Lower leg skin (tissue), 4 donors: ENCODE measurements around the gene CAPSL. TPM values are rescaled to one million over a fixed set of nuclear protein-coding genes. Genes with fewer than 3 reads are reported as not detected.

Experiments used
- DNase-seq, 2 donors: peaks; one replicate each; pipeline ENCODE4 v3.0.0-alpha.2; 2019; ENCODE audit warnings: low spot score in 2 of 2
- H3K4me3 ChIP-seq: fragments of 200-600 bp; sonication (generic); 2 replicates; pipeline ENCODE4 v1.5.1; 2017; ENCODE audit warnings: mild to moderate bottlenecking, low read depth; ENCODE audit not compliant: poor library complexity, severe bottlenecking
- CTCF ChIP-seq, 3 donors: fragments of 450-650 bp; IDR thresholded peaks; one replicate each; pipeline ENCODE4 v1.5.1; 2016; ENCODE audit warnings: antibody characterized with exemption in 3 of 3, mild to moderate bottlenecking in 3 of 3, moderate library complexity in 2 of 3
- POLR2A ChIP-seq, 2 donors: fragments of 450-650 bp; IDR thresholded peaks; one replicate each; pipeline ENCODE4 v1.6.1; 2016 to 2017; ENCODE audit warnings: antibody characterized with exemption in 2 of 2, mild to moderate bottlenecking in 1 of 2, moderate library complexity in 1 of 2
- WGBS, 2 donors: methylation state at CpG; one replicate each; pipeline ENCODE4 v1.1.5; 2018; 5-methylcytosine and 5-hydroxymethylcytosine counted together
- intact Hi-C: fragments of 100-400 bp; cut with DNase I; formaldehyde crosslinking; loops from one replicate; pipeline ENCODE4 v1.15.0; 2023; ENCODE audit warnings: low total_unique reads
- total RNA-seq, 4 donors: library from RNA; depleted of rRNA; stranded (reverse); fragments of >200 nt; gene quantifications; one replicate each; pipeline ENCODE4 v1.1.0, GENCODE V29; 2016

Gene CAPSL
- total RNA-seq, 4 donors from 2014 or later: not detected

GRCh38 chr5:35881758-35882157, 56.7 kb downstream of the CAPSL start:
- TF ChIP-seq CTCF (IDR thresholded peaks at IDR 0.05): no peak
- TF ChIP-seq POLR2A (IDR thresholded peaks at IDR 0.05): no peak
- no peak for DNase-seq
- intact Hi-C loops: no loop called here
- 78 to 88% methylated on average over 2 of the region's 2 CpGs for WGBS, 2 donors
- no peak overlapping the region for H3K4me3 ChIP-seq

DNA sequence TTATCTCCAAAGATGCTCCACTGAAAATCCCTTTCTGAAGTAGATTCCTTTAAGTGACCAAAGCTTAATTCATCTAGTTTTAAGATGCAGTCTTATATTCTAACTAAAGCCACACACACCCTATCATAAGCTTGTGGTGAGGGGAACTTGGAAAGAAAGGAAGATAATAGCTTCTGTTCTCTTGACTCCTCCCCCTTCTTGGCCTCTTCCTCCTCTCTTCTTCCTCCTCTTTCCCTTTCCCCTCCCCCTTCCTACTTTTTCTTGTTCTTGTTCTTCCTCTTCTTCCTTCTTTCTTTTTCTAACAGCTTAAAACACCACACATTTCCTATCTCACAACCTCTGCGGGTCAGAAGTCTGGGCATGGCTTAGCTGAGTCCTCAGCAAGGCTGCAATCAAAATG, 58.3 kb downstream of the CAPSL start:
- intact Hi-C loops: no loop called here
- WGBS, 2 donors: 81 to 88% methylated on average over 1 of the region's 1 CpG
- TF ChIP-seq POLR2A (IDR thresholded peaks at IDR 0.05) (no peak), CTCF (IDR thresholded peaks at IDR 0.05) (no peak)

DNA sequence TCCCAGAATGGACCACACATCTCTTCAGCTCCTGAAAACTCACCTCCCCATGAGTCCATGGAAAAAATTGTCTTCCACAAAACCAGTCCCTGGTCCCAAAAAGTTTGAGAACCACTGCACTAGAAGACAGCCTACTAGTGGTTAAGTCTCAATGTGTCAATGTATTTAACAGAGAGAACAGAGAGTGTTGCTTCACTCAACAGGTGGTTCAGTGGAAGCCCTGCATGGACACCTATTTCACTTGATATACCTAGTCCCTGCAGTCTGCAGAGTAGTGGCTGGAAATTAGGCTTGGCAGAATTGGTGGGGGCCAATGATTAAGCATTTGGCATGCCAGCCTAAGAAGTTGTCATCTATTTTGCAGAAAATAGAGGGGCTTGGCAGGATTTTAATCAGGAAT, 58.8 kb downstream of the CAPSL start:
- DNase-seq: no peak
- no peak overlapping the region for H3K4me3 ChIP-seq
- intact Hi-C loops: no loop called here
- TF ChIP-seq POLR2A (IDR thresholded peaks at IDR 0.05) (no peak), CTCF (IDR thresholded peaks at IDR 0.05) (no peak)

More for the DNA sequence above, 58.3 kb downstream of the CAPSL start:
- no peak for DNase-seq
- H3K4me3 ChIP-seq: no peak overlapping the region

GRCh38 chr5:35879096-35879495, 59.3 kb downstream of the CAPSL start:
- intact Hi-C loops: no loop called here
- 79 to 83% methylated on average over 2 of the region's 2 CpGs for WGBS, 2 donors
- H3K4me3 ChIP-seq: no peak overlapping the region
- no peak for DNase-seq
- TF ChIP-seq POLR2A (IDR thresholded peaks at IDR 0.05) (no peak), CTCF (IDR thresholded peaks at IDR 0.05) (no peak)

GRCh38 chr5:35878079-35878478, 60.3 kb downstream of the CAPSL start:
- H3K4me3 ChIP-seq: no peak overlapping the region
- TF ChIP-seq POLR2A (IDR thresholded peaks at IDR 0.05) (no peak), CTCF (IDR thresholded peaks at IDR 0.05) (no peak)
- intact Hi-C loops: no loop called here
- no peak for DNase-seq

GRCh38 chr5:35877655-35878054, 60.8 kb downstream of the CAPSL start:
- H3K4me3 ChIP-seq: no peak overlapping the region
- intact Hi-C loops: no loop called here
- no peak for DNase-seq
- TF ChIP-seq CTCF (IDR thresholded peaks at IDR 0.05): no peak
- no peak for TF ChIP-seq POLR2A (IDR thresholded peaks at IDR 0.05)
- 84% methylated on average over 2 of the region's 2 CpGs for WGBS, 2 donors
